Anterior cingulate cortex (tissue), 58 donors: ENCODE measurements around the gene ZNF213.
"Not testable (repeated sequence)": the region's sequence is repeated elsewhere in the genome, so short reads cannot be mapped to it uniquely, and the experiment has no call there.

Experiments
- DNase-seq, 58 donors: peaks; one replicate each; lab custom pipeline; 2025; lab: John Stamatoyannopoulos, UW

Gene ZNF213

DNA sequence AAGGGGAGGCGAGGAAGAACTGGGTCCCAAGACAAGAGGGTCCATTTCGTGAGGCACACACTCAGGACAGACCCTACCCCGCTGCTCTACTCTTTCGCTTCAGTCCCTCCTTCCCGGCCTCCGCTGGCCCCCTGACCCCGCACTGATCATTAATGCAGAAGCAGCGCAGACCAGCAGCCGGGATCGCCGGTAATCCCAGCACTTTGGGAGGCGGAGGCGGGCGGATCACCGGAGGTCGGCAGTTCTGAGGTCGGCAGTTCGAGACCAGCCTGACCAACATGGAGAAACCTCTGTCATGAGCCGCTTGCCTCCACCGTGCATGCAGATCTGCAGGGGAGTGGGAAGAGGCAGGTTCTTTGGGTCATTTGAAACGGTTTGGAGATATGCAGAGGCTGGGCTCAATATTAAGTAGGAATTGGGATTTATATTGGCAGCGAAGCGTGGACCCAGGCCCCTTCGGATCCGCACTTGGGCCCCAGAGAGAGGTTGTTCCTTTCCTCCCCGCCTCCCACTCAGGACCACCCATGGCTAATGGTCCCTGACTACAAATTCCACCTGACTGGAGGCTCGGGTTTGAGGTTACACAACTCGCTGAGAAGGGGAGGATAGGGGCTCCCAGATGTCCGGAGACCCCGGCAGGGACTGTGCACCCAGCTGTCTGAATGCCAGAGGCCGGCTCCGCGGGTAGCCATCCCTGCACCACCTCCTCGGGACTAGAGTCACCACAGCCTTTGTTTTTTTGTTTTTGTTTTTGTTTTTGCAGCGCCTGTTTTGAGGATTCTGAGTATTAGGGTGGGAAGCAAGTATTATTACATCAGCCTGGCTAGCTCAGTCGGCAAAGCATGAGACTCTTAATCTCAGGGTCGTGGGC lies 29.5 kb downstream of the ZNF213 start:
- no peak for DNase-seq

DNA sequence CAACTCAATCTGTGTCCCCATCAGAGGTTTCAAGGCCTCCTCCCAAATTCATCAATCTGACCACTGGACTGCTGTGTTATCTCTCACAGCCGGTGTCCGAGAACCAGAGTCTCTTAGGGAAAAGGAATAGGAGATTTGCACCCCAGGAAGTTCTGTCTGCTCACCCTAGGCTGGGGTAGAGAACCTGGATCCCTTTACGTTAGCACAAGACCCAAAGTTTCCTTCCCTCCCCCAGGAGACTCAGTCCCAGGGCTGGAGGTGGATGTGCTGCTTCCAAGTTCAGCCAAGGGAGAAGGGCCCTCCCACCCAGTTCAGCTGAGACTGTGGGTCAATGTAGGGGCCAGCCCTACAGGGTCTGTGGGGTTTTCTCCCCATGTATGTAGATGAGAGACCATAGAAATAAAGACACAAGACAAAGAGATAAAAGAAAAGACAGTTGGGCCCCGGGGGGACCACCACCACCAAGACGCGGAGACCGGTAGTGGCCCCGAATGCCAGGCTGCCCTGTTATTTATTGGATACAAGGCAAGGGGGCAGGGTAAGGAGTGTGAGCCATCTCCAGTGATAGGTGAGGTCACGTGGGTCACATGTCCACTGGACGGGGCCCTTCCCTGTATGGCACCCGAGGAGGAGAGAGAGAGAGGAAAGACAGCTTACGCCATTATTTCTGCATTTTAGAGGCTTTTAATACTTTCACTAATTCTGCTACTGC lies 30.4 kb downstream of the ZNF213 start:
- DNase-seq = no peak

DNA sequence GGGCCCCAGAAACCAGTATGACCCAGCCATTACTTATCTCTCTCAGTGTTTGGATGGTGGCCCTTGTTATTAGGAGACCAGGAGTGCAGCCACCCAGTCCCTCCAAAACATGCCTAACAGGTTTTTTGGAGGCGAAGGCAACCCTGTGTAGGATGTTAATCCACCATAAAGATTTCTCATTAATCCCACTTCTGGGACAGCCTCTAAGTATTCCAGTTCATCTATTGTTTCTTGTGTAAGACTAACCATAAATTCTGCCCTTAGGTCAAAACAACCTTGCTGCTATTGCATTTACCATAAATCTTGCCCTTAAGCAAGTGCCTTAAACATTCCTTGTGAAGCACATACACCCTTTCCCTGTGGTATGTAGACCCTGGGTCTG lies 31.7 kb downstream of the ZNF213 start:
- DNase-seq = no peak

DNA sequence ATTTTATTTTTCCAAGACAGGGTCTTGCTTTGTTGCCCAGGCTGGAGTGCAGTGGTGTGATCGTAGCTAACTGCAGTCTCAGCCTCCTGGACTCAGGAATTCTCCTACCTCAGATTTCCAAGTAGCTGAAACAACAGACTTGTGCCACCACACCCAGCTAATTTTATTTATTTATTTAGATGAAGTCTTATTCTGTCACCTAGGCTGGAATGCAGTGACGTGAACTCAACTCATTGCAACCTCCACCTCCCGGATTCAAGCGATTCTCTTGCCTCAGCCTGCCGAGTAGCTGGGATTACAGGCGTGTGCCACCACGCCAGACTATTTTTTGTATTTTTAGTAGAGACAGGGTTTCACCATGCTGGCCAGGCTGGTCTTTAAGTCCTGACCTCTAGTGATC lies 33.9 kb downstream of the ZNF213 start:
- DNase-seq = not testable (repeated sequence)

DNA sequence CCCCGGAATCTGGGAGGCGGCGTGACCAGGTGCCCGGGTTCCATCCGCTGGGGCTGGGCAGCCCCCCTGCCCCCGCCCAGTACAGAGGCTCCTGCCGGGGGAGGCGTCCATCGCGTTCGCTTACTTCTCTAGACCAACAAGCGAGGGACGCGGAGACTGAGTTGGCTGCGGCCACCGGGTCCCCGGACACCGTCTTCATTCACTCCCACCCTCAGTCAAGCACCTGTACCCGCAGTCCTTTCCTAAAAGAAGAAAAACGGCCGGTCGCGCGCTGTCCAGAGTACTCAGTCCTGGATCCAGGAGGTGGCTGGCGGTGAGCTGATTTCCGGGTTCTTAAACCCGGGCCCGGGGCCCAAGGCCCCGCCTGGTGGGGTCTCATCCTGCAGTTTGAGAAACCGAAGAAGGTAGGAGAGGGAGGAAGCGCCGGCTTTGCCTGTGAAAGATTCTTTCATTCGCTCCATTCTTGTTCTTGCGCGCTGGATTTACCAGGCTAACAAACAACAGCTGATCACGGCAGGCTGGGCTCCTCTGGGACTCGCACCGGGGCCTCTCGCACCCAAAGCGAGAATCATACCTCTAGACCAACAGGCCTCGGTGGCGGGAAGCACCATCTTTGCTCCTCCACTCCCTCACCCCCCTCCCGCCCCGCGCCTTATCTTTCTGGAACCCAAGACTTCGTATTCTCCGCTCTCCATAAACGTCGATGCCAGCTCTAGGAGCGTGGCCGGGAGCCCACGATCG lies 35.8 kb downstream of the ZNF213 start:
- DNase-seq = no peak

DNA sequence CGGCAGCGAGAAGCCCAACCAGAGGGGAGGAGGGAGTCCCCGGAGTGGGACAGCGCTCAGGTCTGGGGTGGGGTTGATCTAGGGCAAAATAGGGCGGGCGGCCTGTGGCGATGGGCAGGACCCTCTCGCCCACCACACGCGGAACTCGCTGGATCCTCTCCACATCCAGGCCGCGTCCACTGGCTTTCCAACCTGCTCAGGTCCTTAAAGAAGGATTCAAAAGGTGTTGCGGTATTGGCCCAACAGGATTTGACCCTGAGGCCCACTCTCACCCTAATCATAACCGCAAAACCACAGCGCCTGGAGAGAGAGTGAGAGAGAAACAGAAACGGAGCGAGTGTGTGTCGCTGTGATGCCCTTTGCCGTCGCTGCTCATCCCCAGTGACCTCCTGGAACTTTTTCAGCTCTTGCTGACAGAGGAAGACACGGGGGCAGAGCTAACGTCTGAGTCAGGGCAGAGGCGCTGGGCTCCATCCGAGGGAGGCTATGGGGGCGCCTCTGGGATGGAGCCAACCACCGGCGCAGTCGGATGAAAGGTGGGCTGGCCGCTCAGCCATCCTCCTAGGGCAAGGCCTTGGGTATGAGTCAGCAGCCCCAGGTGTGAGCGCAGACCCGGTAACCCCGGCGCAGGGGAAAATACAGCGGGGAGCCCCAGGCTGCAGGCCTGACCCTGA lies 36.5 kb downstream of the ZNF213 start:
- no peak for DNase-seq

DNA sequence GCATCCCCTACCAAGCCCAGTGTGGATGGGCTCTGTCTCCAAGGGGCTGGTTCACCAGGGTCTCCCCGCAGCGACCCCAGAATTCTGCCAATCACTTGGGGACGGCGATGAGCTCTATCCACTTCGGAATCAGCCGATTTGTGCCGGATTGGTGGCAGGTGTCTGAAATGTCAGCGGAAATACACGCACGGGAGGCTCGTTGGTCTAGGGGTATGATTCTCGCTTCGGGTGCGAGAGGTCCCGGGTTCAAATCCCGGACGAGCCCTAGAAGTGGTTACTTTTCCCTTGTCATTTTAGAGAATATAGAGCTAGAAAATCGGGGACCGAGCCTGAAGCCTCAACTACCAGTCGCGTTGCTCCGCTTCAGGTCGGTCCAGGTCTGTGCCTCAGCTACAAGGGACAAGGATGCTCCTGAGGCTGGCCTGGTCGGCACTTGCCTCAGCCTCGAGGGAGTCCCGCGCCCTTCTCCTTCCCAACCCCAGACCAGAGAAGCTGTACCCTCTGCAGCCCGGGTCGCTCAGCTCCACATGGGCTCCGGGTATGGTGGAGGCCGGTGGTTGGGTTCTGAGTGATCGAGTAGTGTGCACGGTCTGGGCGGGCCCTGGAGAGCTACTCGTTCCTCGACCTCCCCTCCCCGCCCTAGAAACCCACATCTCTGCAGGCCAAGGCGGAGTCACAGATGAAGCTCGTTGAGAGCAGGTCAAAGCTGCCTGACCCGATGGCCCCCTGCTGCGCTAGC lies 37.2 kb downstream of the ZNF213 start:
- no peak for DNase-seq

DNA sequence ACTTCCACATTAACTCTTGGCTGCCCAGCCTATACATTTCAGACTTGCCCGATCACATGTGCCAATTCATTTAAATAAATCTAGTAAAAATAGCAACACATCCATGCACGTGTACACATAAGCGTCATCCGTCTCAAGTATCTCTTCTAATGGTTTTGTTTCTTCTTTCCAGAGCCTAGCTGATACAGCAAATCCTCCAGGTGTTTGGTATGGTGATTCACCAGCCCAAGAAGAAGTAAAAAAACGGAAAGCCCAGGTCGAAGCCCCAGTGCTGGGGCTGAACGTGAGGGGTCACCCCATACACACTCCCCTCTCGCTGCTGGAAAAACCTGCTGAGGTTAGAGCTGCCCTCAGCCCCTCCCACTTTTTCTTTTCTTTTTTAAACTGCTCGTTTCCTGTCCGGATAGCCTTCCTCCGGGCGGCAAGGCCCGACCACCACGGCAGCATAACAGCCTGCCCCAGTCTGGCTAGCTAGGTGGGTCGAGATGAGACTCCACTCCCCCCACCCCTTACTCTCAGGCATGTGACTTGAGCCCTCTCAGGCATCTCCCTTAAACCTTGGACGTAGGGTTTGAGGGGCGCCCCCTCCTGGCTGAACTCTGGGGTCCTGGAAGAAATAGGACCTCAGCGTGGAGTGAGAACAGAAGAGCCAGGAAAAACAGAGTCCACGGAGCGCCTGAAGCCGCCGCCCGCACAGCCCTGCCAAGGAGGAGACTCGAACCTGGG lies 39.2 kb downstream of the ZNF213 start:
- DNase-seq = no peak

DNA sequence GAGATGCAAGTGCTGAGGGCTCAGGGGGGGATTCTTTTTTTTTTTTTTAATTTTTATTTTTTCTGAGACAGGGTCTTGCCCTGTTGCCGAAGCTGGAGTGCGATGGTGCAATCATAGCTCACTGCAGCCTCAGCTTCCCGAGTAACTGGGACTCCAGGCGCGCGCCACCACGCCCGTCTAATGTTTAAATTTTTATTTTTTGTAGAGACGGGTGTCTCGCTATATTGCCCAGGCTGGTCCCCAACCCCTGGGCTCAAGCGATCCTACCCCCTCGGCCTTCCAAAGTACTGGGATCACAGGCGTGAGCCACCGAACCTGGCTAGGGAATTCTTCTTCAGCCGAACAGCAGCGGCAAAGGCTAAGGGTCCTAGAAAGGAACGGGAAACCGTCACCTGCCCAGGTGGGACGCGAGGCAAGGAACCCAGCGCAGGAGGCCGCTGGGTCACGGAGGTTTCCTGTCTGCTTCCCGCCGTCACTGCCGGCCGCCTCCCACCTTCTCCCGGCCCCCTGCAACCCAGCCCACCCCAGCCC lies 39.9 kb downstream of the ZNF213 start:
- no peak for DNase-seq

DNA sequence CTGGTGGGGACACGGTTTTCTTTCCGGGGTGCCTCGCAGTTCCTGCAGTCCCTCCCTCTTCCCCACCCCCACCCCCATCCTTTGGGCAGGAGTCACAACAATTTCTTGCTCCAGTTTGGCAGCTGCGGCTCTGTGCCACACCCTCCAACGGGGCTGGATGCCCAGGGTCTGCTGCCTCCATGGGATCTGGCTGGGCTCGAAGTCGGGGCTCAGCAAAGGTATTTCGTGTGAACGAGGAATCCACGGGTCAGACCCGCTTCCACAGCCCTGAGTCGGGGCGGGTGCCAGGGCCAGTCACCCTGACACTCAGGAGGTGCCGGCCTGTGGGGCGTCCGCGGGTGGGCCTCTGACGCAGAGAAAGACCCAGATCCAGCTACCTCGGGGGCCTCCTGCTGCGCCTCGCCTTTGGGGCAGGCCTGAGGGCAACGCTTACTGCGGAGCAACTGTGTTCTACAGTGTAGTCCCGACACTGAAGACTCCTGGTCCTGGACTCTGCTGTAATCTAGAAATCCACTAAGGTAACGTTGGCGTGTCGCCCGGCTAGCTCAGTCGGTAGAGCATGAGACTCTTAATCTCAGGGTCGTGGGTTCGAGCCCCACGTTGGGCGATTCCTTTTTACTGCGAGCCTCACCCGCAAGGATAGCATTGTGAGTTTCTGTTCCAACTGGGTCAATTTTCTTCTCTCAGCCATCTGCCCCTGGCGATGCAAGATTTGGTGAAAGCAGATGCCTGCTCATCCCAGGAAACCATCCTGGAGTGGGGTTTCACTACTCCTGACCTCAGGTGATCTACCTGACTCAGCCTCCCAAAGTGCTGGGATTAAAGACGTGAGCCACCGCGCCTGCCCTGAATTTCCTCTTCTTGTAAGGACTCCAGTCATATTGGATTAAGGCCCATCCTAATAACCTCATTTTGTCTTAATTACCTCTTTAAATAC lies 40.6 kb downstream of the ZNF213 start:
- DNase-seq = no peak

DNA sequence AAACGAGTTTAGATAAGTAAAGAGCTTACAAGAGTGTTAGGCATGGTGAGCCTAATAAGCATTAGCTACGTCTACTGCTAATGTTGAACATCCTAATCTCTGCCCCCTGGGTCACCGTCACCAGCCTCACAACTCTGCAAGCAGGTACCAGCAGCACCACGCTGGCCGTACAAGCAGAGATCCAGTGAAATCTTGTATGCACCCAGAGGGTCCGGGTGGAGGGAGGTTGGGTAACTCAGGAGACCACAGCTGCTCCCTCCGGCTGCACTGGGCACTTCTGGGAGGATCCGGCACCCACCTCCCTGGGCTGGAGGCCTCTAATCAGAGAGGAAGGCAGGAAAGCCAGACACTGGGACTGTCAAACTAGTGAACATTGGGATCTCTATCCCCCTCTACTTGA lies 44.8 kb downstream of the ZNF213 start:
- no peak for DNase-seq

DNA sequence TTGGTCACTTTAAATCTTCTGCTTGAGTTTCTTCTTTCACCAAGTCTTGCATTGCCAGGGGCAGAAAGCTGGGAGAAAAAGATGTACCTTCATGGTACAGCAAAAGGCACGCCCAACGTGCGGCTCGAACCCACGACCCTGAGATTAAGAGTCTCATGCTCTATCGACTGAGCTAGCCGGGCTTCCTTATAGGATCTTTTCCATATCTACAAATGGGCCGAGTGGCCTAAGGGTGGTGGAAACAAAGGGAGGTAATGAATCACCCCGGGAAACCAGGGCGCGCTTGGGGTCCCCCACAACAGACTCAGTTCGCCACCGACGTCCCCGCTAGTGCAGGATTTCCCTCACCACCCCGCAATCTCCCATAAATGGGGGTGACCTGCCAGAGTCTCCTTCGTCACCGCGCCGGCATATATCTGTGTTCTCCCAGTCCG lies 45.6 kb downstream of the ZNF213 start:
- DNase-seq = no peak

DNA sequence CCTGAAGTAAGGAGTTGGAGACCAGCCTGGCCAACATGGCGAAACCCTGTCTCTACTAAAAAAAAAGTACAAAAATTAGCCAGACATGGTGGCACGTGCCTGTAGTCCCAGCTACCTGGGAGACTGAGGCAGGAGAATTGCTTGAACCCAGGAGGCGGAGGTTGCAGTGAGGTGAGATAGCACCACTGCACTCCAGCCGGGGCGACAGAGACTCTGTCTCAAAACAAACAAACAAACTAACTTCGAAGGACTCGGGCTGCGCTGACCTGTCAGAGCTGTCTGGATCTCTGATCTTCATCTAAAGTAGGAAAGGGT lies 47.4 kb downstream of the ZNF213 start:
- not testable (repeated sequence) for DNase-seq

DNA sequence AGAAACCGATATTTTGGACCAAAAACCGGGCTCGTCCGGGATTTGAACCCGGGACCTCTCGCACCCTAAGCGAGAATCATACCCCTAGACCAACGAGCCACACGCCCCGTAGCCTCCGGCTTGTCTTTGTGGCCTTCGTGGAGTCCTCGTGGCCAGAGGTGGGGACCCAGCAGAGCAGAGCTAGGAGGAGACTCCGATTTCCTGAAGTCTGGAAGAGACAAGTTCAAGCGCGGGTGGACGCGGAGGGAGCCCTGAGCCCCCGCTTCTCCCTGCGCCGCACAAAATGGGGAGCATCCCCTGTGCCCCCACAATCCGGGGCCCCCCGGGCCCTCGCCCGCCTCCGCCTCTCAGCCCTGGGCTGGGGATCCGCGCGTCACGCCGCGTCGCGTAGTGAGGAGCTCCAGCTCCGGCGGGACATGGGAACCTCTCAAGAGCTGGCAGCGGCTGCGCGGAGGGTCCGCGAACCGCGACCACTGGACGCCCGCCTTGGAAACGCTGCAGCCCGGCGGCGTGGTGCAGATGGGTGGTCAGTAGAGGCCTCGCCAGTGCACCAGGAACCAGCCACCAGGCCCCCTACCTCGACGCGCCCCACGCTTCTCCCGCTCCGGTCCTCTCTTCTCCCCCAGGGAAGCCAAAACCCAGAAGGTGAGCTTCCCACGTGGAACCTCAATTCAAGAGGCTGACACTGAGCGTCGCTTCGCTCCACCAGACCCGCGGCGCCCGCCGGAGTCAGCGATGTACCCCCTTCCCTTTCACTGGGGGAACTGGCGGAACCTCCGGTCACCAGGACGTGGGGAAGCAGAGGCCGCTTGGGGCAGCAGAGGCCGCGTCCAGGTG lies 48.0 kb downstream of the ZNF213 start:
- no peak for DNase-seq

DNA sequence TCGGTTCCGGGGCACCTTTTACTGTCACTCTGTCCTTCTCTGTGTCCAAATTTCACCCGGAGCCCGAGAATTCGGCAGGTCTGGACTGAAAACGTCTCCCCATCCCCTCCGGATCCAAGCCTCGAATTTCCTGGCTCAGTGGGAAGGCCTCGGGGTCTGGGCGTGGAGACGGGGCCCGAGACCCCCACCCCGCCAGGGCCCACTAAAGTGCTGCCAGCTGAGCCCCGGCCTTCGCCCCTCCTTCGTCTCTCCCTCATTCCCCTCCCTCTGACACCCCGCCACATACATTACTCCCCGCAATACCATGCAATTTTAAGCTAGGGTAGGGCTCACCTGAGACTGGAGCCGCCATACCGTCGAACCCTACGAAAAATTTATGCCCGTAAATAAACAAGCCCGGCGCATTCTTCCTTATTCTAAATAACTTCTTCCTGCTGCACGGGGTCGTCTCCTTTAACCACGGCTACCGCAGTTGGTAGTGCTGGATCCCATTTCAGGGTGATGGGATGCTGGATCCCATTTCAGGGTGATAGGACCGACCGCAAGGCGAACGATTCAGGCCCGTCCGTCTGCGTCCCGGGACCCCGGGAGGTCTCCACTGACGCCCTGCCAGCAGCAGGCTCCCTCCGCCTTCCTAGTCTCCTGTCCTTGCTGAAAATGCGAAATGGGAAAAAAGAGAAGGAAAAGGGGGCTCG lies 48.8 kb downstream of the ZNF213 start:
- no peak for DNase-seq

DNA sequence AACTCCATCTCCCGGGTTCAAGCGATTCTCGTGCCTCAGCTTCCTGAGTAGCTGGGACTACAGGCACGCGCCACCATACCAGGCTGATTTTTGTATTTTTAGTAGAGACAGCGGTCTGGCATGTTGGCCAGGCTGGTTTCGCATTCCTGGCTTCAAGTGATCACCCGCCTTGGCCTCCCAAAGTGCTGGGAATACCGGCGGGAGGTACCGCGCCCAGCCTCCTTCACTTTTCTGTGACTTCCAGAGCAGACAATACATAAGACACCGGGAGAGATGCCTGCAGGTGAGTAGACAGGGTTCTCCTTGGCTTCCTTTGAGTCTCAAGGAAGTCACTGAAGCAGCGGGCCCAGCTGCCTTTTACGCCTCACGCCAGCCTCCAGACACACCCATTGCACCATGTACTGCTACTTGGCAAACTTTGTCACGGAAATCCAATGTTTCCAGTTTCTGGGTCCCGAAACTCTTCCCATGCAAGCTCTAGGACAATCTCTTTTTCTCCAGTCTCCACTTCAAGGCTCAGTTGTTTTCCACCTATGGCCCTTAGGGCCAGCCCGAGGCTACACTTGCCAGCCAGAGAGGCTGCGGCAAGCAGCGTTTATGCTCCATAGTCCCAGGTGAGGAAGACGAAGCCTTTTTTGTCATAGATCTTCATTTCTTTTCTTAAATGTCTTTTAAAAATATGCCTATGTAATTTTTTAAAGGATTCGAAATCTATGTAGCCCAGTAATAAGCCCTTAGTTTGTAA lies 52.3 kb downstream of the ZNF213 start:
- DNase-seq = no peak
